ENCODE measurements around the gene KCND1.
A peak's percentile ranks its signal among the peaks of the same experiment; 100 is the strongest.

The KCND1 gene

DNA sequence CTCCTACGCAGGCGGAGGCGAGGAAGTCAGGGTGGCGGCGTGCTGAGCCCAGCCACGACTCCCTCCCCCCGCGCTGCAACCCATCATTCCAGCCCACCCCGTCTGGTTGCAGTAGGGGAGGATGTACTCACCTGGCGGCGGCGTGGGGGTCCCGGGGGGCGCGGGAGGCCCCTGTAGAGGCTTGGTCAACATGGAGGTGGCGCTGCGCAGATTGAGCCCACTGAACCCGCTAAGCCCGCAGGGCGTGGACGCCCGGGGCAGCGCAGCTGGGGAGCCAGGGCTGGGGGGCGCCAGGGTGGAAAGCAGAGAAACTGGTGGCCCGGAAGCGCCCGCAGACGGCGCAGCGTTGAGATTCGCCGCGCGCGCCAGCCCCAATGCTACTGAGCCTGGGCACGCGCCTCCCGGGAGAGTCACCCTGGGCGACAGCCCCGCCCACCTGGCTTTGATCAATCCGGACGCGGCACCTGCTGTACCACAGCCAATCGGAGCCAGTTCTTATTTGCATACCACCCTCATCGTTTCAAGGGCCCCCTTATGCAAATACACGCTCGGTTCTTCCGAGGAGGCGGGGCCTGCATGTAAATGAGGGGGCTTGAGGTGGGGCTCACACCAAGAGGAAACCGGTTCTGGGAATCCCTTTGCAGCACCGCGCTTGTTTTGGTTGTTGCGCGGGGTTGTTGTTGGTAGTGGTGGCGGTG is 52.9 kb downstream of the KCND1 start, which contains the start of gene PIM2 (continued):
- TF ChIP-seq, protein P1, sequence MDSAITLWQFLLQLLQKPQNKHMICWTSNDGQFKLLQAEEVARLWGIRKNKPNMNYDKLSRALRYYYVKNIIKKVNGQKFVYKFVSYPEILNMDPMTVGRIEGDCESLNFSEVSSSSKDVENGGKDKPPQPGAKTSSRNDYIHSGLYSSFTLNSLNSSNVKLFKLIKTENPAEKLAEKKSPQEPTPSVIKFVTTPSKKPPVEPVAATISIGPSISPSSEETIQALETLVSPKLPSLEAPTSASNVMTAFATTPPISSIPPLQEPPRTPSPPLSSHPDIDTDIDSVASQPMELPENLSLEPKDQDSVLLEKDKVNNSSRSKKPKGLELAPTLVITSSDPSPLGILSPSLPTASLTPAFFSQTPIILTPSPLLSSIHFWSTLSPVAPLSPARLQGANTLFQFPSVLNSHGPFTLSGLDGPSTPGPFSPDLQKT (IDR thresholded peaks at IDR 0.05; ENCODE audit: borderline replicate concordance, low read depth, low read length), result no peak; the same call in 1 of the 2 replicates
- TF ChIP-seq ZNF132 (tag by site-specific recombination; IDR thresholded peaks at IDR 0.05; ENCODE audit: borderline replicate concordance), result no peak
- TF ChIP-seq ZNF629 (tag by site-specific recombination; IDR thresholded peaks at IDR 0.05), result peak; percentile 24; the same call in 1 of the 2 replicates
- TF ChIP-seq ZNF140 (tag by site-specific recombination; IDR thresholded peaks at IDR 0.05), result no peak
- TF ChIP-seq, protein P2, sequence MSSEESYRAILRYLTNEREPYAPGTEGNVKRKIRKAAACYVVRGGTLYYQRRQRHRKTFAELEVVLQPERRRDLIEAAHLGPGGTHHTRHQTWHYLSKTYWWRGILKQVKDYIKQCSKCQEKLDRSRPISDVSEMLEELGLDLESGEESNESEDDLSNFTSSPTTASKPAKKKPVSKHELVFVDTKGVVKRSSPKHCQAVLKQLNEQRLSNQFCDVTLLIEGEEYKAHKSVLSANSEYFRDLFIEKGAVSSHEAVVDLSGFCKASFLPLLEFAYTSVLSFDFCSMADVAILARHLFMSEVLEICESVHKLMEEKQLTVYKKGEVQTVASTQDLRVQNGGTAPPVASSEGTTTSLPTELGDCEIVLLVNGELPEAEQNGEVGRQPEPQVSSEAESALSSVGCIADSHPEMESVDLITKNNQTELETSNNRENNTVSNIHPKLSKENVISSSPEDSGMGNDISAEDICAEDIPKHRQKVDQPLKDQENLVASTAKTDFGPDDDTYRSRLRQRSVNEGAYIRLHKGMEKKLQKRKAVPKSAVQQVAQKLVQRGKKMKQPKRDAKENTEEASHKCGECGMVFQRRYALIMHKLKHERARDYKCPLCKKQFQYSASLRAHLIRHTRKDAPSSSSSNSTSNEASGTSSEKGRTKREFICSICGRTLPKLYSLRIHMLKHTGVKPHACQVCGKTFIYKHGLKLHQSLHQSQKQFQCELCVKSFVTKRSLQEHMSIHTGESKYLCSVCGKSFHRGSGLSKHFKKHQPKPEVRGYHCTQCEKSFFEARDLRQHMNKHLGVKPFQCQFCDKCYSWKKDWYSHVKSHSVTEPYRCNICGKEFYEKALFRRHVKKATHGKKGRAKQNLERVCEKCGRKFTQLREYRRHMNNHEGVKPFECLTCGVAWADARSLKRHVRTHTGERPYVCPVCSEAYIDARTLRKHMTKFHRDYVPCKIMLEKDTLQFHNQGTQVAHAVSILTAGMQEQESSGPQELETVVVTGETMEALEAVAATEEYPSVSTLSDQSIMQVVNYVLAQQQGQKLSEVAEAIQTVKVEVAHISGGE (tag by site-specific recombination; conservative IDR thresholded peaks at IDR 0.05; ENCODE audit: low read depth), result 0 out of 2 replicates have a peak, but pooled peaks have one; percentile 11
- TF ChIP-seq ZNF350 (tag by site-specific recombination; IDR thresholded peaks at IDR 0.05), result no peak
- no peak for TF ChIP-seq ZNF311 (tag by site-specific recombination; IDR thresholded peaks at IDR 0.05; ENCODE audit: borderline replicate concordance)
- TF ChIP-seq, protein P3, sequence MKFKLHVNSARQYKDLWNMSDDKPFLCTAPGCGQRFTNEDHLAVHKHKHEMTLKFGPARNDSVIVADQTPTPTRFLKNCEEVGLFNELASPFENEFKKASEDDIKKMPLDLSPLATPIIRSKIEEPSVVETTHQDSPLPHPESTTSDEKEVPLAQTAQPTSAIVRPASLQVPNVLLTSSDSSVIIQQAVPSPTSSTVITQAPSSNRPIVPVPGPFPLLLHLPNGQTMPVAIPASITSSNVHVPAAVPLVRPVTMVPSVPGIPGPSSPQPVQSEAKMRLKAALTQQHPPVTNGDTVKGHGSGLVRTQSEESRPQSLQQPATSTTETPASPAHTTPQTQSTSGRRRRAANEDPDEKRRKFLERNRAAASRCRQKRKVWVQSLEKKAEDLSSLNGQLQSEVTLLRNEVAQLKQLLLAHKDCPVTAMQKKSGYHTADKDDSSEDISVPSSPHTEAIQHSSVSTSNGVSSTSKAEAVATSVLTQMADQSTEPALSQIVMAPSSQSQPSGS (tag by site-specific recombination; IDR thresholded peaks at IDR 0.05; ENCODE audit: low read depth), result no peak
- TF ChIP-seq KLF9 (tag by site-specific recombination; IDR thresholded peaks at IDR 0.05; ENCODE audit: low read depth), result peak; percentile 44
- TF ChIP-seq ZNF114 (tag by site-specific recombination; IDR thresholded peaks at IDR 0.05), result no peak
- no peak for TF ChIP-seq HOXD13 (CRISPR knock-in tag; IDR thresholded peaks at IDR 0.05; ENCODE audit: borderline replicate concordance)
- TF ChIP-seq ZXDB (tag by site-specific recombination; IDR thresholded peaks at IDR 0.05), result 0 out of 2 replicates have a peak, but pooled peaks have one; percentile 46
- peak; percentile 95 for TF ChIP-seq ZIC2 (tag by site-specific recombination; IDR thresholded peaks at IDR 0.05)
- TF ChIP-seq ZNF112 (tag by site-specific recombination; IDR thresholded peaks at IDR 0.05), result no peak
- no peak for TF ChIP-seq ZNF214 (tag by site-specific recombination; IDR thresholded peaks at IDR 0.05; ENCODE audit: borderline replicate concordance)
- TF ChIP-seq, protein P4, sequence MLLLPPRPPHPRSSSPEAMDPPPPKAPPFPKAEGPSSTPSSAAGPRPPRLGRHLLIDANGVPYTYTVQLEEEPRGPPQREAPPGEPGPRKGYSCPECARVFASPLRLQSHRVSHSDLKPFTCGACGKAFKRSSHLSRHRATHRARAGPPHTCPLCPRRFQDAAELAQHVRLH (tag by site-specific recombination; IDR thresholded peaks at IDR 0.05), result no peak
- no peak for TF ChIP-seq TRIM28 (IDR thresholded peaks at IDR 0.05; ENCODE audit: borderline replicate concordance, low read length)
- no peak for TF ChIP-seq ZNF133 (tag by site-specific recombination; IDR thresholded peaks at IDR 0.05)
- TF ChIP-seq, protein P5, sequence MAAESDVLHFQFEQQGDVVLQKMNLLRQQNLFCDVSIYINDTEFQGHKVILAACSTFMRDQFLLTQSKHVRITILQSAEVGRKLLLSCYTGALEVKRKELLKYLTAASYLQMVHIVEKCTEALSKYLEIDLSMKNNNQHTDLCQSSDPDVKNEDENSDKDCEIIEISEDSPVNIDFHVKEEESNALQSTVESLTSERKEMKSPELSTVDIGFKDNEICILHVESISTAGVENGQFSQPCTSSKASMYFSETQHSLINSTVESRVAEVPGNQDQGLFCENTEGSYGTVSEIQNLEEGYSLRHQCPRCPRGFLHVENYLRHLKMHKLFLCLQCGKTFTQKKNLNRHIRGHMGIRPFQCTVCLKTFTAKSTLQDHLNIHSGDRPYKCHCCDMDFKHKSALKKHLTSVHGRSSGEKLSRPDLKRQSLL (tag by site-specific recombination; IDR thresholded peaks at IDR 0.05), result no peak
- TF ChIP-seq ZNF785 (tag by site-specific recombination; IDR thresholded peaks at IDR 0.05), result no peak
- TF ChIP-seq ZNF354C (tag by site-specific recombination; IDR thresholded peaks at IDR 0.05; ENCODE audit: borderline replicate concordance, low read depth), result no peak
- no peak for TF ChIP-seq ZNF747 (tag by site-specific recombination; IDR thresholded peaks at IDR 0.05)
- peak; percentile 80 for TF ChIP-seq EGR2 (tag by site-specific recombination; IDR thresholded peaks at IDR 0.05; ENCODE audit: low read depth)
- no peak for TF ChIP-seq SETDB1 (IDR thresholded peaks at IDR 0.05; ENCODE audit: insufficient read length, low read length)
- TF ChIP-seq ZBTB20 (tag by site-specific recombination; IDR thresholded peaks at IDR 0.05), result no peak
- no peak for TF ChIP-seq KLF1 (tag by site-specific recombination; IDR thresholded peaks at IDR 0.05)
- no peak for TF ChIP-seq ZNF664 (tag by site-specific recombination; IDR thresholded peaks at IDR 0.05)
- TF ChIP-seq, protein P6, sequence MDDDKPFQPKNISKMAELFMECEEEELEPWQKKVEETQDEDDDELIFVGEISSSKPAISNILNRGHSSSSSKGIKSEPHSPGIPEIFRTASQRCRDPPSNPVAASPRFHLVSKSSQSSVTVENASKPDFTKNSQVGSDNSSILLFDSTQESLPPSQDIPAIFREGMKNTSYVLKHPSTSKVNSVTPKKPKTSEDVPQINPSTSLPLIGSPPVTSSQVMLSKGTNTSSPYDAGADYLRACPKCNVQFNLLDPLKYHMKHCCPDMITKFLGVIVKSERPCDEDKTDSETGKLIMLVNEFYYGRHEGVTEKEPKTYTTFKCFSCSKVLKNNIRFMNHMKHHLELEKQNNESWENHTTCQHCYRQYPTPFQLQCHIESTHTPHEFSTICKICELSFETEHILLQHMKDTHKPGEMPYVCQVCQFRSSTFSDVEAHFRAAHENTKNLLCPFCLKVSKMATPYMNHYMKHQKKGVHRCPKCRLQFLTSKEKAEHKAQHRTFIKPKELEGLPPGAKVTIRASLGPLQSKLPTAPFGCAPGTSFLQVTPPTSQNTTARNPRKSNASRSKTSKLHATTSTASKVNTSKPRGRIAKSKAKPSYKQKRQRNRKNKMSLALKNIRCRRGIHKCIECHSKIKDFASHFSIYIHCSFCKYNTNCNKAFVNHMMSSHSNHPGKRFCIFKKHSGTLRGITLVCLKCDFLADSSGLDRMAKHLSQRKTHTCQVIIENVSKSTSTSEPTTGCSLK (tag by site-specific recombination; IDR thresholded peaks at IDR 0.05), result no peak
- TF ChIP-seq BCL11A (tag by site-specific recombination; IDR thresholded peaks at IDR 0.05; ENCODE audit: low read depth), result no peak
- TF ChIP-seq ZFHX2 (tag by site-specific recombination; conservative IDR thresholded peaks at IDR 0.05), result peak; percentile 89
- TF ChIP-seq ZNF239 (tag by site-specific recombination; IDR thresholded peaks at IDR 0.05), result no peak
- peak; percentile 67 for TF ChIP-seq KLF10 (tag by site-specific recombination; IDR thresholded peaks at IDR 0.05)

Data from HEK293 (cell line).